Measurements from ENCODE around the gene PRKCH.

PRKCH gene

GRCh38 chr14:61535032-61535431 is 213.7 kb downstream of the PRKCH start:
- Histone ChIP-seq H3K4me1 (ENCODE audit: low read length) (peaks cover 9% of the 10 kb centered on the region), H3K79me2 (ENCODE audit: low read length) (no peaks in the 10 kb centered on the region), H3K27me3 (ENCODE audit: low read depth, low read length) (peaks cover 20% of the 10 kb centered on the region), H3K4me3 (ENCODE audit: low read length) (no peak overlapping the region), H4K20me1 (ENCODE audit: insufficient read depth, low read length) (no peaks in the 10 kb centered on the region), H3K9ac (ENCODE audit: low read length) (no peak overlapping the region), H3K36me3 (replicated peaks; ENCODE audit: low read depth, low read length) (no peaks in the 10 kb centered on the region), H3K4me2 (ENCODE audit: low read length) (no peak overlapping the region), H3K9me3 (ENCODE audit: insufficient read depth, low read length) (no peaks in the 10 kb centered on the region), H3K27ac (ENCODE audit: low read length) (no peak overlapping the region), H2AFZ (ENCODE audit: low read depth, low read length) (no peak overlapping the region)
- TF ChIP-seq, protein P1, sequence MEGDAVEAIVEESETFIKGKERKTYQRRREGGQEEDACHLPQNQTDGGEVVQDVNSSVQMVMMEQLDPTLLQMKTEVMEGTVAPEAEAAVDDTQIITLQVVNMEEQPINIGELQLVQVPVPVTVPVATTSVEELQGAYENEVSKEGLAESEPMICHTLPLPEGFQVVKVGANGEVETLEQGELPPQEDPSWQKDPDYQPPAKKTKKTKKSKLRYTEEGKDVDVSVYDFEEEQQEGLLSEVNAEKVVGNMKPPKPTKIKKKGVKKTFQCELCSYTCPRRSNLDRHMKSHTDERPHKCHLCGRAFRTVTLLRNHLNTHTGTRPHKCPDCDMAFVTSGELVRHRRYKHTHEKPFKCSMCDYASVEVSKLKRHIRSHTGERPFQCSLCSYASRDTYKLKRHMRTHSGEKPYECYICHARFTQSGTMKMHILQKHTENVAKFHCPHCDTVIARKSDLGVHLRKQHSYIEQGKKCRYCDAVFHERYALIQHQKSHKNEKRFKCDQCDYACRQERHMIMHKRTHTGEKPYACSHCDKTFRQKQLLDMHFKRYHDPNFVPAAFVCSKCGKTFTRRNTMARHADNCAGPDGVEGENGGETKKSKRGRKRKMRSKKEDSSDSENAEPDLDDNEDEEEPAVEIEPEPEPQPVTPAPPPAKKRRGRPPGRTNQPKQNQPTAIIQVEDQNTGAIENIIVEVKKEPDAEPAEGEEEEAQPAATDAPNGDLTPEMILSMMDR (IDR thresholded peaks at IDR 0.05; ENCODE audit: low read depth, low read length) = no peak
- no peak for TF ChIP-seq EZH2phosphoT487 (IDR thresholded peaks at IDR 0.05; ENCODE audit: low read depth)

DNA sequence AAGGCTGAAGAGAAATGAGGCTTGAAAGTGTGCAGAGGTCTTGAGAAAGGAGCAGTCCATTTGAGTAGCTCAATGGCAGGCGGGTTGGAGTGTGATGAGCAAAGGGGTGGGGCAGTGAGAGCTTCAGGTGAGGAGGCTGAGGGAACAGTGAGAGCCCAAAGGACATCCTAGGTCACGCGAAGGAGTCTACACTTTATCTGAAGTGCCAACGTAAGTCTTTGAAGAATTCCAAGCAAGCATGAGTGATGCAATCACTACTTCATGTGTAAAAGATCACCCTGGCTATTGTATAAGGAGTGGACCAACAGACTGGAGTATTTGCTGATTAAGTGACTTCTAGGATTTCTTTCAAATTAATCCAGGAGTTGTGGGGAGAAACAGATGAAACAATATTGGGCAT is 214.1 kb downstream of the PRKCH start:
- H3K27me3 ChIP-seq (ENCODE audit: low read depth, low read length) = peaks cover 20% of the 10 kb centered on the region
- no peaks in the 10 kb centered on the region for H3K36me3 ChIP-seq (replicated peaks; ENCODE audit: low read depth, low read length)
- H3K79me2 ChIP-seq (ENCODE audit: low read length) = no peaks in the 10 kb centered on the region
- no peak overlapping the region for H2AFZ ChIP-seq (ENCODE audit: low read depth, low read length)
- peaks cover 9% of the 10 kb centered on the region for H3K4me1 ChIP-seq (ENCODE audit: low read length)
- no peaks in the 10 kb centered on the region for H4K20me1 ChIP-seq (ENCODE audit: insufficient read depth, low read length)
- TF ChIP-seq, protein P1 (IDR thresholded peaks at IDR 0.05; ENCODE audit: low read depth, low read length) = no peak
- TF ChIP-seq EZH2phosphoT487 (IDR thresholded peaks at IDR 0.05; ENCODE audit: low read depth) = no peak
- H3K4me3 ChIP-seq (ENCODE audit: low read length) = no peak overlapping the region
- no peak overlapping the region for H3K9ac ChIP-seq (ENCODE audit: low read length)
- H3K9me3 ChIP-seq (ENCODE audit: insufficient read depth, low read length) = no peaks in the 10 kb centered on the region
- H3K4me2 ChIP-seq (ENCODE audit: low read length) = no peak overlapping the region
- H3K27ac ChIP-seq (ENCODE audit: low read length) = no peak overlapping the region

DNA sequence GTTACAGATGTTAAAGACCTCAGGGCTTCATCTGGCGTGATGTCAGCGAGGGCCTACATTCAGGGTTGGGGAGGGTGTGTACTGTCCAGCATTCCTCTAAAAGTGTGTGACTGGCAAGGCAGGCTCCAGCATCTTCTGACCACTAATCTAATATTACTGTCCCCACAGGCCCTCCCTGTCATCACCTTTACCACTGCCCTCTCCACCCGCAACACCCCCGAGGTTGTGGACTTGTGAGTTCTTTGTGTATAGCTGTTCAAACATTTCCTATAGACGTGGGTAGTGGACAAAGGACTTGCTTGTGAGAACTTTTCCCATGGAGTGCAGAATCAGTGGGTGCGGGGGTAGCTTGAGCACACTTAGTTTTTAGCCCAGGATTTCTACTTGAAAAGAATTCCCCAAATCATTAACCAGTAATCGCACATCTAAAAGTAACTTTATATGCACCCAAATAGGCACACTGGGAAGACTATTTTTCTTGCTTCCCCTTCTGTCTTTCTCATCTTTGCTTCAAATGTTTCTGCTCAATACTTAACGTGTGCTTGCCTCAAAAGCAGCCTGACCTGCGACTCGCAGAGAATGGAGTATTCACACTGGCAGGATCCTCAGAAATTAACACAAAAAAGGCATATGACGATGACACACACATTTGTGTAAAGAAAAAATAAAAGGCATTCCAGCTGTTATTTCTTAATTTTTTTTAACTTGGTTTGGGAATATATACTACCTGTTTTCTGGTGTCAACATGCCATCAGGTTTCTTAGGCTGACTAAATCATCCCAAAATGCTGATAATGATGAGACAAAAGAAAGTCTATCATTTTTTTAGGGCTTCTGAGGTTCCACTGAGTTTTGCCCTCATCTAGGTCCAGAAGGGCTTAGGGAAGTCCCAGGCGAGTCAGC is 215.5 kb downstream of the PRKCH start:
- H3K27ac ChIP-seq (ENCODE audit: low read length) = no peak overlapping the region

More for the DNA sequence above, 215.5 kb downstream of the PRKCH start:
- Histone ChIP-seq H3K9ac (ENCODE audit: low read length) (no peak overlapping the region), H3K79me2 (ENCODE audit: low read length) (no peaks in the 10 kb centered on the region), H3K9me3 (ENCODE audit: insufficient read depth, low read length) (no peaks in the 10 kb centered on the region), H3K4me2 (ENCODE audit: low read length) (peak overlapping the region; percentile 23; the same call in 1 of the 2 replicates), H3K36me3 (replicated peaks; ENCODE audit: low read depth, low read length) (no peaks in the 10 kb centered on the region), H3K4me3 (ENCODE audit: low read length) (no peak overlapping the region), H3K27me3 (ENCODE audit: low read depth, low read length) (peaks cover 20% of the 10 kb centered on the region), H3K4me1 (ENCODE audit: low read length) (peaks cover 9% of the 10 kb centered on the region), H2AFZ (ENCODE audit: low read depth, low read length) (no peak overlapping the region), H4K20me1 (ENCODE audit: insufficient read depth, low read length) (no peaks in the 10 kb centered on the region)
- no peak for TF ChIP-seq EZH2phosphoT487 (IDR thresholded peaks at IDR 0.05; ENCODE audit: low read depth)
- TF ChIP-seq, protein P1 (IDR thresholded peaks at IDR 0.05; ENCODE audit: low read depth, low read length) = no peak
